ENCODE results near the gene PRKCA.
A peak's percentile ranks its signal among the peaks of the same experiment; 100 is the strongest.

PRKCA gene

GRCh38 chr17:66381701-66382362, 79.4 kb downstream of the PRKCA start:
- in situ Hi-C loops (cut with HindIII; ENCODE audit: low pct_ligation_motif_present, low sequenced_read_pairs) = no loop called here
- TF ChIP-seq CTCF (IDR thresholded peaks at IDR 0.05; ENCODE audit: low read depth, low read length, missing control alignments) = no peak
- Histone ChIP-seq H3K36me3 (replicated peaks) (no peaks in the 10 kb centered on the region), H3K4me3 (ENCODE audit: low read depth, low read length) (no peak overlapping the region), H3K27me3 (replicated peaks) (no peaks in the 10 kb centered on the region), H3K27ac (no peak overlapping the region)
- no peak for DNase-seq

GRCh38 chr17:66383333-66383732, 80.9 kb downstream of the PRKCA start:
- H3K27me3 ChIP-seq (replicated peaks) = no peaks in the 10 kb centered on the region
- H3K4me3 ChIP-seq (ENCODE audit: low read depth, low read length) = no peak overlapping the region
- H3K36me3 ChIP-seq (replicated peaks) = no peaks in the 10 kb centered on the region
- TF ChIP-seq CTCF (IDR thresholded peaks at IDR 0.05; ENCODE audit: low read depth, low read length, missing control alignments) = no peak
- in situ Hi-C loops (cut with HindIII; ENCODE audit: low pct_ligation_motif_present, low sequenced_read_pairs) = no loop called here
- peak; percentile 68 for DNase-seq
- H3K27ac ChIP-seq = peak overlapping the region; percentile 78

- DNase-seq = no peak
- in situ Hi-C loops (cut with HindIII; ENCODE audit: low pct_ligation_motif_present, low sequenced_read_pairs) = no loop called here
- Histone ChIP-seq H3K4me3 (ENCODE audit: low read depth, low read length) (no peak overlapping the region), H3K27ac (no peak overlapping the region), H3K36me3 (replicated peaks) (no peaks in the 10 kb centered on the region), H3K27me3 (replicated peaks) (no peaks in the 10 kb centered on the region)
- TF ChIP-seq CTCF (IDR thresholded peaks at IDR 0.05; ENCODE audit: low read depth, low read length, missing control alignments) = no peak
Observed at GRCh38 chr17:66386498-66387351, 84.3 kb downstream of the PRKCA start.

- in situ Hi-C loops (cut with HindIII; ENCODE audit: low pct_ligation_motif_present, low sequenced_read_pairs) = no loop called here
- no peaks in the 10 kb centered on the region for H3K36me3 ChIP-seq (replicated peaks)
- H3K4me3 ChIP-seq (ENCODE audit: low read depth, low read length) = no peak overlapping the region
- no peak for TF ChIP-seq CTCF (IDR thresholded peaks at IDR 0.05; ENCODE audit: low read depth, low read length, missing control alignments)
- DNase-seq = no peak
- H3K27me3 ChIP-seq (replicated peaks) = no peaks in the 10 kb centered on the region
- H3K27ac ChIP-seq = no peak overlapping the region
Observed at GRCh38 chr17:66387392-66387981, 85.1 kb downstream of the PRKCA start.

- no peaks in the 10 kb centered on the region for H3K36me3 ChIP-seq (replicated peaks)
- no peak for DNase-seq
- H3K4me3 ChIP-seq (ENCODE audit: low read depth, low read length) = no peak overlapping the region
Observed at GRCh38 chr17:66392783-66393437, 90.5 kb downstream of the PRKCA start.

More at GRCh38 chr17:66392783-66393437, 90.5 kb downstream of the PRKCA start:
- Histone ChIP-seq H3K27me3 (replicated peaks) (no peaks in the 10 kb centered on the region), H3K27ac (no peak overlapping the region)
- in situ Hi-C loops (cut with HindIII; ENCODE audit: low pct_ligation_motif_present, low sequenced_read_pairs) = no loop called here
- TF ChIP-seq CTCF (IDR thresholded peaks at IDR 0.05; ENCODE audit: low read depth, low read length, missing control alignments) = no peak

All from brain microvascular endothelial cell (primary cell).